ENCODE measurements around the gene KCNH2.

GRCh38 chr7:150955519-150956394 lies 22.4 kb downstream of the KCNH2 start:
- TF ChIP-seq CTCF (conservative IDR thresholded peaks at IDR 0.05 in 1 of 2, IDR thresholded peaks at IDR 0.05 in 1 of 2; ENCODE audit: extremely low read depth in 1 of 2, insufficient read depth in 1 of 2, low read depth in 1 of 2, low read length in 2 of 2) (no peak), EZH2 (IDR thresholded peaks at IDR 0.05; ENCODE audit: borderline replicate concordance, low read length) (no peak)
